Inflammatory macrophage treated with lipopolysaccharide for 4 hours (primary cell): Measurements from ENCODE around the gene TIGD7.
"Not testable (repeated sequence)": the region's sequence is repeated elsewhere in the genome, so short reads cannot be mapped to it uniquely, and the experiment has no call there.

Source experiments
- DNase-seq: peaks from one replicate; pipeline ENCODE4 v3.0.0-alpha.2; 2020

TIGD7 gene

DNA sequence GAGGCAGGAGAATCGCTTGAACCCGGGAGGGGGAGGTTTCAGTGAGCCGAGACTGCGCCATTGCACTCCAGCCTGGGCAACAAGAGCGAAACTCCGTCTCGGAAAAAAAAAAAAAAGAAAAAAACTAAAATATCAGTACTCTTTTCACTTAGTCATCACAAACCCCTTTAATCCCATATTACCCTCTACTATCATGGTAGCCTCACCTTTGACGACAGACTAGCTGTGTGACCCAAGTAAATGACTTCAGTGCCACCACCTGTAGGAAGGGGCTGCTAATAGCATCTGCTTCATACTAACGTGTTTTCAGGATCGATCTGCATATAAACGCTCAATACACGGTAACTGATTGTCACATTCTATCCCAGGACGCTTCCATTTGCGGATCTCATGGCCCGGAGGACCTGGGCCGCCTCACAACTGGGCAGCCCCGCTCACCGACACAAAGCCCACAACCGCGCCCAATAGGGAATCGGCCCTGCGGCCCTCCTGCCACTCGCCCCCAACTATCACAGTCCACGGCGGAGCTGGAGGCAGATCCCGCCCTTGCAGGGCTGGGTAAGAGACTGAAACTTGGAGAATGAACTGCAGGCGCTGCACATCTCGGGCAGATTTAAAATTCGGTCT is 23.0 kb downstream of the TIGD7 start:
- no peak for DNase-seq

DNA sequence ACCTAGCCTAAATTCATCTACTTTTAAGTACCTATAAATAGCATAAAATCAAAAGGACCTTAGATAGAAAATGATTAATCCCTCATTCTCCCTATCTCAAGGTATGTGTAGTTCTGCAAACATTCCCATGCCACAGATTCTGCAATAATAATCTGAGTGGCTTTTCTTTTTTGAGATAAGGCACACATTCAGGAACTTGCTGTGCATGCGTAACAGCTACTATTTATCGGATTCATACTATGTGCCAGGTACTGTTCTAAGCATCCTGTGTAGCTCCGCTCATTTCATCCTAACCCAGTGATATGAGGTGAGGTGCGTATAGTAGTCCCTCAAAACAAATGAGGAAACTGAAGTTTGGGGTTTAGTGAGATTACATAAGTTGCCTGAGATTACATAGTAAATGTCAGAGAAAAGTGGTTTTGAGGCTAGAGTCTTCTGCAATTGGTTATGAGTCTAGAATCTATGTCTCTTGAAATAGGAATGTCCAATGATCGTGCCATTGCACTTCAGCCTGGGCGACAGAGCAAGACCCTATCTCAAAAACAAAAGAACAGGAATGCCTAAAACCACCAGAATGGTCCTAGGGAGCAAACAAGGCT is 23.9 kb downstream of the TIGD7 start:
- no peak for DNase-seq

DNA sequence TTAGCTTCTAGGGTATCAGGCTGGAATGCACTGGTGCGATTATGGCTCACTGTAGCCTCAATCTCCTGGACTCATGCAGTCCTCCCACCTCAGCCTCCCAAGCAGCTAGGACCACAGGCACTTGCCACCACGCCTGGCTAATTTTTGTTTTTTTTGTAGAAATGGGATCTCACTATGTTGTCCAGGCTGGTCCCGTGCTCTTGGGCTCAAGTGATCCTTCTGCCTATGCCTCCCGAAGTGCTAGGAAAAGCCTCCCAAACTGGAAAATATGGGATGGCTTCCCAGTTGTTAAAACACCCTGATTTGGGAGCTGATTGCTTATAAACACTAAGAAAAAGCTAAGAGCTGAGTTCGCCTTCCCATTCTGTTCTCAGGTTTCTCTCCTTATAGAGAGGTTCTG is 28.6 kb downstream of the TIGD7 start:
- no peak for DNase-seq

DNA sequence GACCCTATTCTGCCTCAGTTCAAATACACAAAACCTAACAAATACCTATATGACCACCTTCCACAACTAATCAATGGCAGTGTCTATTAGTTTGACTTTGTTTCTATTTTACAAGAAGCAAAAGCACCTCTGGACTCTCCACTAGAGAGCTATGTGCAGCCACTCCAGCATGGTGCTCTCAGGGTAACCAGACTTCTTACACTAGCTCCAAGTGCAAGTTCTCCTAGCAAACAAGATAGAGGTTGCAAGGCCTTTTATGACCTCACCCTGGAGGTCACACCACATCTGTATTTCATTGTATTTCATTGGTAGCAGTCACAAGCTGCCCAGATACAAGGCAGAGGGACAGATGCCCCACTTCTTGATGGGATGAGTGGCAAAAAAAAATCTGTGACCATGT is 30.3 kb downstream of the TIGD7 start:
- no peak for DNase-seq

DNA sequence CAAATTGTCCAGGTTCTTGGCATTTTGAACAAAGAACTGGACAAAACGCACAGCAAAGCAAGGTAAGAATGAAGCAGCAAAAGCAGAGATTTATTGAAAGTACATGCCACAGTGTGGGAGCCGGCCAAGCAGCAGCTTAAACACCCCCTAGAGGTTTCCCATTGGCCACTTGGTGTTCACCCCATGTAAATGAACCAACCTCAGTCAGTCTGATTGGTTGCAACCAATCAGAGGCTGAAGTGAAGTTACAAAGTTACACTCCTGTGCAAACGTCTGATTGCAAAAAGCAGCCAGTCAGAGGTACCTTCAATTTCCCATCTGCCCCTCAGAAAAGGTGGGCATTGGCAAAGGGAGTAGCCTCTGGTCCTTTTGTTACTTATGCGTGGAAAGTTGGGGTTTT is 30.7 kb downstream of the TIGD7 start:
- no peak for DNase-seq

GRCh38 chr16:3271281-3271680 is 33.9 kb downstream of the TIGD7 start:
- not testable (repeated sequence) for DNase-seq

- not testable (repeated sequence) for DNase-seq
Observed at GRCh38 chr16:3270718-3271117, 34.5 kb downstream of the TIGD7 start.

GRCh38 chr16:3268294-3268693 is 36.9 kb downstream of the TIGD7 start:
- DNase-seq = no peak

- peak; percentile 38 for DNase-seq
Observed at GRCh38 chr16:3266873-3267537, 38.2 kb downstream of the TIGD7 start.

DNA sequence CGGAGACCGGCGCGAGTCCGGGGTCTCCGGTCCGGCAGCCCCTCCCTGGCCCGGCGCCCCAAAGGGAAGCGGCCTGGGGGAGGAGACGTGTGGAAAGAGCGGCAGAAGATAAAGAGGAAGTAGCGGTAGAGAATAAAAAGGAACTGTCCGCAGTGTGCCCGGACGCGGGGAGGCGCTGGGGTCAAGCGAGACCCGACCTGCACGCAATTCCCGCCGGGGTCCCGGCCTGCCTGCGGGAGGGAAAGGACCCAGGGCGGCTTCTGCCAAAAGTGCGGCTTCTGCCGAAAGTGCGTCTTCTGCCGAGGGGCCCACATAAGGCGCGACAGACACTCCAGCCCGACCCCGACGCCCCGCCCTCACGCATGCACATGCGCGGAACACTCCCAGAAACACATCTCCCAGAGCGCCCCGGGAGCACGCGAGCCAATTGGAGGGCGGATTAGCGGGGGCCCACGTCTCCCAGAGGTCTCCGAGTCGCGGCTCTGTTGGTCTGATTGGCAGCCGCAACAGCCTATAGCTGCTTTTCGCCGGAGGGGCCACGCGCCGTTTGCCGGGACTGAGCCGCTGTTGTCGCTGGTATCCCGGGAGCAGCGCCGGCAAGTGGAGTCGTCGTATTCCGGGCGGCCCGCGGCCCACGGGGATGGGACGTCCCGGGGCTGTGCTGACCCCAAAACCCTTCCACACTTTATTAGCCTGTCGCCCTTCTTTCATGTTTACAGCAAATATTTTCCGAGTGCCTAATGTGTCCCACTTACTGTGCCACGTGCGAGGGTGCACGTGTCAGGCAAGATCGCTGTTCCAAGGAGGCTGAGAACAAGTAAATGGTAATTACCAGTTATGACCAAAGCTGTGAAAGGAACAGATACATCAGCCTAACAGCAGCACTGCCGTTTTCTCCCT is 40.8 kb downstream of the TIGD7 start:
- DNase-seq = peak; percentile 98

- DNase-seq = no peak
Observed at GRCh38 chr16:3262517-3262916, 42.7 kb downstream of the TIGD7 start.

- peak; percentile 55 for DNase-seq
Observed at GRCh38 chr16:3259836-3260235, 45.4 kb downstream of the TIGD7 start.

DNA sequence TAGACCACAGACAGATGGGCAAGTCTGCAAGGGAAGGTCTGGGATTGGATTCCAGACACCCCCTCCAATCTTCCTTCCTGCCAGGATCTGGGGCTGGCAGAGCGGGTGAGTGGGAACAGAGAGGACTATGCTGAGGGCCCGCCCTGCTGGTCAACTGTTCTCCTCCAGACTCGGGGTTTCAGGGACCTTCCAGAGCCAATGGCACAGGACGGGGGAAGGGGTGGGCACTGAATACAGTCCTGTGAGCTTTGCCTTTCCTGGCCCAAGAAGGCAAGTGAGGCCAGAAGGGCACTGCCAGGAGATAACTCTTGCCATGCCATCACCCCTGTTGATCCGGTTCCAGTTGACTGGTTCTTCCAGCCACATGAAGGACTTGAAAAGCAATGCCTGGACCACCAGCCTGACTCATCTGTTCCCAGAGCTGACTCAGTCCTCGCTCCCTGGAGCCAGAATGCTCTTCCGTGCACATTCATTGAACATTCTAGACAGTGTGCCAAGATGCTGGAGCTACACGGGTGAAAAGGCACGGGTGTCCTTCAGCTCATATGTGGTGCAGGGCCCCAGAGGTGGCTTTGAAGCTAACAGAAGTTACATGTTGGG is 48.3 kb downstream of the TIGD7 start:
- peak; percentile 25 for DNase-seq

DNA sequence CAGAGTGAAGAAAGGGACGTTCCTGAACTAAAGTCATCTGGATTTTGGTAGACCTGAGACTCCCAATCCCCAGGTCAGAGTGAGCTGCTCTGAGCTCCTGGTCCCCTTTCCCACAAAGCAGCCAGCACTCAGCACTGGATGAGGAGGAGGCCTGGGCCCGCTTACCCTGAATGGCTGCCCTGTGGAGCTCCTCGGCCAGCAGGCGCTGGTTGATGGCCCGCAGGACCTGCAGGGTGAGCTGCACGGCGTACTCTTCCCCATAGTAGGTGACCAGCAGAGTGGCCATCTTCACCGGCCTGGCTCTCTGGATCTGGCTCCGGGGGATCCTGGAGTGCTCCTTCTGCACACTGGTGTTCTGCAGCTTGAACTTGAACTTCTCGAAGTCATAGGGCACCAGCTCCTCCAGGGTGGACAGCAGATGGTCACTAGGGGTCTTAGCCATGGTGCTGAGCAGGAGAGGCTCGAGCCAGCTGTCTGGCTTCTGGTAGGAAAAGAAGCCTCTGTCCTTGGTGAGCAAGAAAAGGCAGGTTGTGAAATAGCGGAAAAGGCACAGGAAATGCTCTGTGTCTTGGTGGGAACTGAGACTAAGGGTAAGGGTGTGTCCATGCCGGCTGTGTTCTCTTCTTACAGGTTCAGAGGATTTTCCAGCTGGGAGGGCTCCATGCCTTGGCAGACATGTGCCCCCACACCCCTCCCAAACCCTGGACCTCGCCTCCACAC is 48.9 kb downstream of the TIGD7 start, which contains the start of gene MEFV:
Gene MEFV (minus strand): TSS at position 488 of the 720 bp plus-strand sequence. CDS start 46 bp downstream, at position 442.
- peak; percentile 95 for DNase-seq

DNA sequence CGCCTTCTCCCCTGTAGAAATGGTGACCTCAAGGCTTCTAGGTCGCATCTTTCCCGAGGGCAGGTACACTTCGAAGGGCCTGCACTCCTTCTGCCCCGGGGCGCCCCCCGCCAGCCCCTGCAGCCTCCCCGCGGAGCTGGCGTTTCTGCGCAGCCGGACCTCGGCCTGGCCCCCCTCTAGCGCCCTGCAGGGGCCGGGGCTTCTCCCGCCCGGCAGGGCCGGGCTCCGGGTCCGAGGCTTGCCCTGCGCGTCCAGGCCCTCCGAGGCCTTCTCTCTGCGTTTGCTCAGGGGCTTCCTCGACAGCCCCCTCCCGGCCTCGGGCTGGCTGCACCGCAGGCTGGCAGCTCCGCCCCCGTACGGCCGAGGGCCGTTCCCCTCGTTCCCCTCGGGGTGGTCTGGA is 50.9 kb downstream of the TIGD7 start:
- DNase-seq = no peak

DNA sequence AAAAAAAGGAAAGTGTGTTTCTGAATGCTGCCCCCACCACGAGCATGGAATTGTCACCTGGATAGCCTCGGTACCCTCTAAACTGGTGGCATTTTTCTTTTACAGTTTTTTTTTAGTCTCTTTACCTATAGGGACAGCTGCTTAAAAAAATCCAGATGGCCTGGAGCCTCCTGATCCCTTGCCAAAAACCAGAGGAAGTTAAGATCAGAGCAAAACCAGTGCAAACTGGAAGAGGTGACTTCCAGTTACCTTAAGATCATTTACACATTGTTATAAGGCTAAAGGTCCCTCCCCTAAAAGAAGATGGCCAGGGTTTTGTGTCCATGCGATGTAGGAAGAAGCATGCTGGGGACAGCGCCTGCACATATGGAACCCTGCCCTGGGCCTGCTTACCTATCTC is 52.3 kb downstream of the TIGD7 start:
- no peak for DNase-seq

DNA sequence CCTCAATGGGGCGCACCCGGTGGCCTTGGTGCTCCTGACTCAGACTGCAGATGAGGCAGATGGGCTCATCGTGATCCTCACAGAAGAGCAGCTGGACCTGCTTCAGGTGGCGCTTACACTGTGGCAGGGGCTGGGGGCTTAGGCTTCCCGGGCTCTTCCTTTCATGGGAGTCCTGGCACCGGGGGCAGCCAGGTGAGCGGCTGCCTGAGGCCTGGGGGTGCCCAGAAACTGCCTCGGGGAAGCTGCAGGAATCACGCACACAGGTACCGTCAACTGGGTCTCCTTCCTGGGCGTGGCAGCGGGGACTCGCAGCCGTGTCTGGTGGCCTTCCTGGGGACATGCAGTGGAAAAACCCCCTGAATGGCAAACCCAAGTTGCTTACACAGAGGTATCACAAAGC is 55.8 kb downstream of the TIGD7 start:
- DNase-seq = no peak

DNA sequence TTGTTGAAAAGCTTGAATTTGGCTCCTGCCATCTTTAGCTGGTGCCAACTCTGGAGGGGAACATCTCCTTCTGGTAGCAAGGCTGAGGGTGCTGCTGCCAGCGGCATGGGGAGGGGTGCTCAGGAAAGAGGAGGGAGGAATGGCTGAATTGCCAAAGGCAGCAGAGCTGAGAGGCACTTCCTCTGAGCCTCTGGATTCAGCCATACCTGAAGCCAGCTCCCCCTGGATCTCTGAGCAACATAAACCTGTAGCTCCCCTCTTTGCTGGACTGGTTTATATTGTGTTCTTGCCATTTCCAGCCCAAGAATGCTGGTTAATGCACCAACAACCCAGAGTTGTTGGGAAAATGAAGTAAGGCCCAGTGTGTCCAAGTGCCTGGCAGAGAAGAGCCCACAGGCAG is 56.2 kb downstream of the TIGD7 start:
- DNase-seq = no peak
